HepG2 (cell line): ENCODE results near the gene RINL. TPM values are rescaled to one million over a fixed set of nuclear protein-coding genes. Genes with fewer than 3 reads are reported as not detected.

Experiments used
- KMT2B ChIP-seq: IDR thresholded peaks from 2 replicates; pipeline ENCODE4 v1.6.1; 2016; ENCODE audit warnings: missing genetic modification reagents, missing compliant biosample characterization
- NPAS2 ChIP-seq: sonication (generic); formaldehyde crosslinking; IDR thresholded peaks from 2 replicates; pipeline ENCODE4 v1.8.0; 2022; ENCODE audit warnings: mild to moderate bottlenecking, missing genetic modification reagents, borderline replicate concordance
- NR2F2 ChIP-seq: IDR thresholded peaks from 2 replicates; pipeline ENCODE4 v1.6.1; 2012; ENCODE audit warnings: low read depth, inconsistent platforms, borderline replicate concordance
- PRPF4 ChIP-seq: fragments of 200-400 bp; formaldehyde crosslinking; IDR thresholded peaks from 2 replicates; pipeline ENCODE4 v1.6.1; 2016; ENCODE audit warnings: low read length, low read depth; ENCODE audit not compliant: poor library complexity, severe bottlenecking
- ZNF775 ChIP-seq: sonication (generic); formaldehyde crosslinking; IDR thresholded peaks from 2 replicates; pipeline ENCODE4 v1.4.0; 2020; ENCODE audit warnings: missing genetic modification reagents, mild to moderate bottlenecking, moderate library complexity, borderline replicate concordance
- polyA plus RNA-seq, 8 experiments: library from polyadenylated mRNA; depleted of rRNA in 3 of 8; stranded (reverse) in 7 of 8; unstranded in 1 of 8; fragments of >200 nt; fragmentation: Illumina TruSeq in 4 of 8; extraction: Trizol in 4 of 8; gene quantifications; 2 replicates each; pipeline versions ENCODE4 v1.2.1 to v1.2.3, GENCODE V29; 2011 to 2016; ENCODE audit warnings: low read depth in 4 of 8, missing spikeins in 1 of 8, mixed read lengths in 1 of 8; ENCODE audit not compliant: insufficient read depth in 1 of 8
- total RNA-seq, 5 experiments: library from RNA; depleted of rRNA; stranded (reverse); fragments of >200 nt; fragmentation: Illumina TruSeq; extraction: Trizol; gene quantifications; 2 replicates each; pipeline ENCODE4 v1.2.3, GENCODE V29; 2016; ENCODE audit warnings: low read depth in 1 of 5
- TF ChIP-seq, protein P1 (sequence below), 2 experiments: sonication (generic) in 1 of 2; formaldehyde crosslinking in 1 of 2; IDR thresholded peaks; 2 replicates each; pipeline versions ENCODE4 v1.6.1 to v1.9.0; 2014 to 2022; ENCODE audit warnings: antibody characterized with exemption in 1 of 2, borderline replicate concordance in 1 of 2, inconsistent platforms in 1 of 2, low read depth in 1 of 2, missing genetic modification reagents in 1 of 2
- TF ChIP-seq, protein P2 (sequence below): sonication (generic); formaldehyde crosslinking; IDR thresholded peaks from 2 replicates; pipeline ENCODE4 v1.4.0; 2020; ENCODE audit warnings: missing genetic modification reagents, mild to moderate bottlenecking, borderline replicate concordance
- TF ChIP-seq, protein P3 (sequence below): IDR thresholded peaks from 2 replicates; pipeline ENCODE4 v1.6.1; 2016; ENCODE audit warnings: low read depth, missing genetic modification reagents, missing compliant biosample characterization

The RINL gene
- total and polyA plus RNA-seq, 2 of the 13 experiments (the other 11 are each of a cell fraction or from before 2014, with no cell fraction given), result 11.4 to 18.0 TPM

DNA sequence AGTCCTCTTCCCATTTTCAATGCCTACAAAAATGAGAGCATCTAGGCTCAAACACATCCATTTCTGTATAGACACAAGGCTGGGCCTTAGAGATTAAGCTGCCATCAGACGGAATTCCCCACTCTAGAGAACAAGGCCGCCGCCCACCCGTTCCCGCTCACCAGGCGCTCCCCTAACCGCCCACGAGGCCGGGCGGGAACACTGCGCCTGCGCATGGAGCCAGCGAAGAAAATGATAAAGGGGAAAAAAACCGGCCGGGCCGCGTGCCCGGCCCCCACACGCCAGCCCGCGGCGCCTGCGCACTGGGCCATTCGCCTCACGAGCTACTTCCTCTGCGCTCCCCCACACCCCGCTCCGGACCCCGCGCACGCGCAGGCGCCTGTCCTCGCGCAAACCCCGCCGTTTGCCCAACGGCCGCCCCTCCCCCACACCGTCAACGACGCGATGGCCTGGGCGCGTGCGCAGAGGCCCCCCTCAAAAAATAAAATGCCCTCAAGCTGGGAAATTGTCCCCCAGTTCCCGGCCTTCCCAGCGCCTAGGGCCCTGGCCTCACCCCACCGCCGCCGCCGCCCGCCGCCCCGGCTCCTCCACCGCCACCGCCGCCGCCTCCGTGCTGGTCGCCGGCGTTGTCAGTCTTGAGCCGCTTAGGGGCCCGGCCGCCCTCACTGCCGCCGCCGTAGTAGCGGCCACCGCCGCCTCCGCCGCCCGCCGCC lies 28.8 kb downstream of the RINL start (continued):
- TF ChIP-seq, protein P1, sequence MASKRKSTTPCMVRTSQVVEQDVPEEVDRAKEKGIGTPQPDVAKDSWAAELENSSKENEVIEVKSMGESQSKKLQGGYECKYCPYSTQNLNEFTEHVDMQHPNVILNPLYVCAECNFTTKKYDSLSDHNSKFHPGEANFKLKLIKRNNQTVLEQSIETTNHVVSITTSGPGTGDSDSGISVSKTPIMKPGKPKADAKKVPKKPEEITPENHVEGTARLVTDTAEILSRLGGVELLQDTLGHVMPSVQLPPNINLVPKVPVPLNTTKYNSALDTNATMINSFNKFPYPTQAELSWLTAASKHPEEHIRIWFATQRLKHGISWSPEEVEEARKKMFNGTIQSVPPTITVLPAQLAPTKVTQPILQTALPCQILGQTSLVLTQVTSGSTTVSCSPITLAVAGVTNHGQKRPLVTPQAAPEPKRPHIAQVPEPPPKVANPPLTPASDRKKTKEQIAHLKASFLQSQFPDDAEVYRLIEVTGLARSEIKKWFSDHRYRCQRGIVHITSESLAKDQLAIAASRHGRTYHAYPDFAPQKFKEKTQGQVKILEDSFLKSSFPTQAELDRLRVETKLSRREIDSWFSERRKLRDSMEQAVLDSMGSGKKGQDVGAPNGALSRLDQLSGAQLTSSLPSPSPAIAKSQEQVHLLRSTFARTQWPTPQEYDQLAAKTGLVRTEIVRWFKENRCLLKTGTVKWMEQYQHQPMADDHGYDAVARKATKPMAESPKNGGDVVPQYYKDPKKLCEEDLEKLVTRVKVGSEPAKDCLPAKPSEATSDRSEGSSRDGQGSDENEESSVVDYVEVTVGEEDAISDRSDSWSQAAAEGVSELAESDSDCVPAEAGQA (IDR thresholded peaks at IDR 0.05; ENCODE audit: low read depth), result no peak; the same call in 1 of the 2 replicates
- TF ChIP-seq, protein P1 (CRISPR knock-in tag; IDR thresholded peaks at IDR 0.05; ENCODE audit: borderline replicate concordance), result no peak
- no peak for TF ChIP-seq NPAS2 (CRISPR knock-in tag)
- TF ChIP-seq, protein P2, sequence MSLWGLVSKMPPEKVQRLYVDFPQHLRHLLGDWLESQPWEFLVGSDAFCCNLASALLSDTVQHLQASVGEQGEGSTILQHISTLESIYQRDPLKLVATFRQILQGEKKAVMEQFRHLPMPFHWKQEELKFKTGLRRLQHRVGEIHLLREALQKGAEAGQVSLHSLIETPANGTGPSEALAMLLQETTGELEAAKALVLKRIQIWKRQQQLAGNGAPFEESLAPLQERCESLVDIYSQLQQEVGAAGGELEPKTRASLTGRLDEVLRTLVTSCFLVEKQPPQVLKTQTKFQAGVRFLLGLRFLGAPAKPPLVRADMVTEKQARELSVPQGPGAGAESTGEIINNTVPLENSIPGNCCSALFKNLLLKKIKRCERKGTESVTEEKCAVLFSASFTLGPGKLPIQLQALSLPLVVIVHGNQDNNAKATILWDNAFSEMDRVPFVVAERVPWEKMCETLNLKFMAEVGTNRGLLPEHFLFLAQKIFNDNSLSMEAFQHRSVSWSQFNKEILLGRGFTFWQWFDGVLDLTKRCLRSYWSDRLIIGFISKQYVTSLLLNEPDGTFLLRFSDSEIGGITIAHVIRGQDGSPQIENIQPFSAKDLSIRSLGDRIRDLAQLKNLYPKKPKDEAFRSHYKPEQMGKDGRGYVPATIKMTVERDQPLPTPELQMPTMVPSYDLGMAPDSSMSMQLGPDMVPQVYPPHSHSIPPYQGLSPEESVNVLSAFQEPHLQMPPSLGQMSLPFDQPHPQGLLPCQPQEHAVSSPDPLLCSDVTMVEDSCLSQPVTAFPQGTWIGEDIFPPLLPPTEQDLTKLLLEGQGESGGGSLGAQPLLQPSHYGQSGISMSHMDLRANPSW (CRISPR knock-in tag), result no peak
- TF ChIP-seq KMT2B, result no peak
- TF ChIP-seq ZNF775, result no peak
- TF ChIP-seq NR2F2, result no peak
- TF ChIP-seq, protein P3, sequence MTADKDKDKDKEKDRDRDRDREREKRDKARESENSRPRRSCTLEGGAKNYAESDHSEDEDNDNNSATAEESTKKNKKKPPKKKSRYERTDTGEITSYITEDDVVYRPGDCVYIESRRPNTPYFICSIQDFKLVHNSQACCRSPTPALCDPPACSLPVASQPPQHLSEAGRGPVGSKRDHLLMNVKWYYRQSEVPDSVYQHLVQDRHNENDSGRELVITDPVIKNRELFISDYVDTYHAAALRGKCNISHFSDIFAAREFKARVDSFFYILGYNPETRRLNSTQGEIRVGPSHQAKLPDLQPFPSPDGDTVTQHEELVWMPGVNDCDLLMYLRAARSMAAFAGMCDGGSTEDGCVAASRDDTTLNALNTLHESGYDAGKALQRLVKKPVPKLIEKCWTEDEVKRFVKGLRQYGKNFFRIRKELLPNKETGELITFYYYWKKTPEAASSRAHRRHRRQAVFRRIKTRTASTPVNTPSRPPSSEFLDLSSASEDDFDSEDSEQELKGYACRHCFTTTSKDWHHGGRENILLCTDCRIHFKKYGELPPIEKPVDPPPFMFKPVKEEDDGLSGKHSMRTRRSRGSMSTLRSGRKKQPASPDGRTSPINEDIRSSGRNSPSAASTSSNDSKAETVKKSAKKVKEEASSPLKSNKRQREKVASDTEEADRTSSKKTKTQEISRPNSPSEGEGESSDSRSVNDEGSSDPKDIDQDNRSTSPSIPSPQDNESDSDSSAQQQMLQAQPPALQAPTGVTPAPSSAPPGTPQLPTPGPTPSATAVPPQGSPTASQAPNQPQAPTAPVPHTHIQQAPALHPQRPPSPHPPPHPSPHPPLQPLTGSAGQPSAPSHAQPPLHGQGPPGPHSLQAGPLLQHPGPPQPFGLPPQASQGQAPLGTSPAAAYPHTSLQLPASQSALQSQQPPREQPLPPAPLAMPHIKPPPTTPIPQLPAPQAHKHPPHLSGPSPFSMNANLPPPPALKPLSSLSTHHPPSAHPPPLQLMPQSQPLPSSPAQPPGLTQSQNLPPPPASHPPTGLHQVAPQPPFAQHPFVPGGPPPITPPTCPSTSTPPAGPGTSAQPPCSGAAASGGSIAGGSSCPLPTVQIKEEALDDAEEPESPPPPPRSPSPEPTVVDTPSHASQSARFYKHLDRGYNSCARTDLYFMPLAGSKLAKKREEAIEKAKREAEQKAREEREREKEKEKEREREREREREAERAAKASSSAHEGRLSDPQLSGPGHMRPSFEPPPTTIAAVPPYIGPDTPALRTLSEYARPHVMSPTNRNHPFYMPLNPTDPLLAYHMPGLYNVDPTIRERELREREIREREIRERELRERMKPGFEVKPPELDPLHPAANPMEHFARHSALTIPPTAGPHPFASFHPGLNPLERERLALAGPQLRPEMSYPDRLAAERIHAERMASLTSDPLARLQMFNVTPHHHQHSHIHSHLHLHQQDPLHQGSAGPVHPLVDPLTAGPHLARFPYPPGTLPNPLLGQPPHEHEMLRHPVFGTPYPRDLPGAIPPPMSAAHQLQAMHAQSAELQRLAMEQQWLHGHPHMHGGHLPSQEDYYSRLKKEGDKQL, result no peak
- TF ChIP-seq PRPF4, result no peak
